Immature natural killer cell (primary cell): ENCODE results near the gene ANP32E. TPM values are rescaled to one million over a fixed set of nuclear protein-coding genes. Genes with fewer than 3 reads are reported as not detected.
"Not testable (repeated sequence)": the region's sequence is repeated elsewhere in the genome, so short reads cannot be mapped to it uniquely, and the experiment has no call there.

Source experiments
- DNase-seq, 3 donors: peaks; one replicate each; pipeline ENCODE4 v3.0.0; 2022; ENCODE audit warnings: mixed read lengths in 1 of 3
- H3K27ac Mint-ChIP-seq, 6 donors: one replicate each; pipeline ENCODE4 v1.8.0; 2020; ENCODE audit warnings: mixed read lengths in 6 of 6, mild to moderate bottlenecking in 5 of 6, inconsistent platforms in 4 of 6, moderate library complexity in 3 of 6
- H3K27me3 Mint-ChIP-seq, 3 donors: one replicate each; pipeline ENCODE4 v1.8.0; 2020 to 2021; ENCODE audit warnings: low read depth in 3 of 3, mild to moderate bottlenecking in 3 of 3, mixed read lengths in 3 of 3, moderate library complexity in 3 of 3, inconsistent platforms in 1 of 3
- H3K36me3 Mint-ChIP-seq, 3 donors: one replicate each; pipeline ENCODE4 v1.8.0; 2020; ENCODE audit warnings: mixed read lengths in 3 of 3, inconsistent platforms in 2 of 3, mild to moderate bottlenecking in 2 of 3
- H3K4me1 Mint-ChIP-seq, 2 donors: one replicate each; pipeline ENCODE4 v1.8.0; 2020; ENCODE audit warnings: inconsistent platforms in 2 of 2, mild to moderate bottlenecking in 2 of 2, mixed read lengths in 2 of 2, moderate library complexity in 1 of 2
- H3K4me3 Mint-ChIP-seq, 5 donors: one replicate each; pipeline ENCODE4 v1.8.0; 2020; ENCODE audit warnings: mild to moderate bottlenecking in 5 of 5, mixed read lengths in 5 of 5, inconsistent platforms in 3 of 5, moderate library complexity in 3 of 5
- H3K9me3 Mint-ChIP-seq, 6 donors: one replicate each; pipeline ENCODE4 v1.8.0; 2020; ENCODE audit warnings: mild to moderate bottlenecking in 6 of 6, mixed read lengths in 6 of 6, inconsistent platforms in 4 of 6, moderate library complexity in 3 of 6
- polyA plus RNA-seq, 3 donors: library from polyadenylated mRNA; unstranded; fragments of 300-500 nt; fragmentation: Illumina TruSeq; gene quantifications; one replicate each; pipeline ENCODE4 v1.2.3, GENCODE V29; 2021

ANP32E gene
- polyA plus RNA-seq, 3 donors from 2014 or later, result 48.5 to 56.0 (median 54.6) TPM

- not testable (repeated sequence) for DNase-seq, H3K36me3 Mint-ChIP-seq, H3K9me3 Mint-ChIP-seq
- H3K4me3 Mint-ChIP-seq, result peak overlapping the region; percentile 90 to 98 (median 94)
- H3K27ac Mint-ChIP-seq, result peak overlapping the region; percentile 94 to 98 (median 96)
- H3K4me1 Mint-ChIP-seq, result peaks cover 18 to 20% of the 10 kb centered on the region in 2 donors
- peaks cover 3 to 10% (median 9%) of the 10 kb centered on the region in 3 donors for H3K27me3 Mint-ChIP-seq
These were observed 21.7 kb downstream of the ANP32E start for GRCh38 chr1:150214099-150214756.

GRCh38 chr1:150213170-150214098 is 22.5 kb downstream of the ANP32E start:
- Mint-ChIP-seq H3K27ac (peak overlapping the region; percentile 94 to 98 (median 96)), H3K36me3 (no peaks in the 10 kb centered on the region), H3K4me1 (peaks cover 18 to 20% of the 10 kb centered on the region in 2 donors), H3K4me3 (peak overlapping the region; percentile 90 to 98 (median 94)), H3K9me3 (no peaks in the 10 kb centered on the region), H3K27me3 (peaks cover 3 to 10% (median 9%) of the 10 kb centered on the region in 3 donors)
- peak; percentile 88 to 91 (median 91) for DNase-seq

GRCh38 chr1:150212070-150212469 is 23.8 kb downstream of the ANP32E start:
- H3K4me1 Mint-ChIP-seq, result peaks cover 18 to 20% of the 10 kb centered on the region in 2 donors
- peaks cover 3 to 10% (median 9%) of the 10 kb centered on the region in 3 donors for H3K27me3 Mint-ChIP-seq
- H3K9me3 Mint-ChIP-seq, result no peaks in the 10 kb centered on the region
- H3K4me3 Mint-ChIP-seq, result no peak overlapping the region
- no peaks in the 10 kb centered on the region for H3K36me3 Mint-ChIP-seq
- no peak for DNase-seq
- H3K27ac Mint-ChIP-seq, result no peak overlapping the region

GRCh38 chr1:150210706-150211105 is 25.2 kb downstream of the ANP32E start:
- Mint-ChIP-seq H3K36me3 (no peaks in the 10 kb centered on the region), H3K27me3 (peaks cover 3 to 13% (median 9%) of the 10 kb centered on the region in 3 donors), H3K27ac (no peak overlapping the region), H3K4me3 (no peak overlapping the region), H3K4me1 (peaks cover 18 to 20% of the 10 kb centered on the region in 2 donors), H3K9me3 (no peaks in the 10 kb centered on the region)
- DNase-seq, result no peak

- no peak for DNase-seq
- no peaks in the 10 kb centered on the region for H3K9me3 Mint-ChIP-seq
- no peak overlapping the region for H3K27ac Mint-ChIP-seq
- H3K36me3 Mint-ChIP-seq, result no peaks in the 10 kb centered on the region
- peaks cover 18 to 20% of the 10 kb centered on the region in 2 donors for H3K4me1 Mint-ChIP-seq
- peaks cover 3 to 13% (median 9%) of the 10 kb centered on the region in 3 donors for H3K27me3 Mint-ChIP-seq
- H3K4me3 Mint-ChIP-seq, result no peak overlapping the region
These were observed 25.8 kb downstream of the ANP32E start for GRCh38 chr1:150210091-150210490.

GRCh38 chr1:150208460-150208859 is 27.5 kb downstream of the ANP32E start:
- DNase-seq, H3K27ac Mint-ChIP-seq, H3K27me3 Mint-ChIP-seq, H3K36me3 Mint-ChIP-seq, H3K4me1 Mint-ChIP-seq, H3K4me3 Mint-ChIP-seq, H3K9me3 Mint-ChIP-seq: not testable (repeated sequence)

- Mint-ChIP-seq H3K27ac (no peak overlapping the region), H3K36me3 (no peaks in the 10 kb centered on the region), H3K4me3 (no peak overlapping the region), H3K4me1 (no peaks in the 10 kb centered on the region), H3K27me3 (peaks cover 0 to 3% (median 2%) of the 10 kb centered on the region in 3 donors), H3K9me3 (no peaks in the 10 kb centered on the region)
- no peak for DNase-seq
These were observed 28.5 kb downstream of the ANP32E start for GRCh38 chr1:150207281-150207971.

GRCh38 chr1:150196417-150196816 is 39.5 kb downstream of the ANP32E start:
- no peaks in the 10 kb centered on the region for H3K9me3 Mint-ChIP-seq
- no peak overlapping the region for H3K4me3 Mint-ChIP-seq
- H3K27me3 Mint-ChIP-seq, result peaks cover 0 to 12% (median 0%) of the 10 kb centered on the region in 3 donors
- H3K4me1 Mint-ChIP-seq, result no peaks in the 10 kb centered on the region
- no peak overlapping the region for H3K27ac Mint-ChIP-seq
- H3K36me3 Mint-ChIP-seq, result no peaks in the 10 kb centered on the region
- DNase-seq, result no peak

GRCh38 chr1:150194381-150195031 is 41.4 kb downstream of the ANP32E start:
- Mint-ChIP-seq H3K9me3 (no peaks in the 10 kb centered on the region), H3K27ac (no peak overlapping the region)

GRCh38 chr1:150192012-150192411 is 43.9 kb downstream of the ANP32E start:
- peaks cover 1 to 15% (median 3%) of the 10 kb centered on the region in 3 donors for H3K27me3 Mint-ChIP-seq
- H3K9me3 Mint-ChIP-seq, result no peaks in the 10 kb centered on the region
- no peaks in the 10 kb centered on the region for H3K36me3 Mint-ChIP-seq
- no peak overlapping the region for H3K27ac Mint-ChIP-seq
- H3K4me1 Mint-ChIP-seq, result peaks cover 9% of the 10 kb centered on the region in 2 donors
- H3K4me3 Mint-ChIP-seq, result no peak overlapping the region
- DNase-seq, result no peak

More at GRCh38 chr1:150194381-150195031, 41.4 kb downstream of the ANP32E start:
- Mint-ChIP-seq H3K4me3 (no peak overlapping the region), H3K36me3 (no peaks in the 10 kb centered on the region), H3K4me1 (no peaks in the 10 kb centered on the region), H3K27me3 (peaks cover 0 to 12% (median 0%) of the 10 kb centered on the region in 3 donors)
- no peak for DNase-seq

GRCh38 chr1:150187560-150187931 is 48.4 kb downstream of the ANP32E start:
- DNase-seq, result no peak
- no peaks in the 10 kb centered on the region for H3K36me3 Mint-ChIP-seq
- H3K27me3 Mint-ChIP-seq, result peaks cover 6 to 12% (median 7%) of the 10 kb centered on the region in 3 donors
- H3K4me1 Mint-ChIP-seq, result peaks cover 17 to 20% of the 10 kb centered on the region in 2 donors
- no peaks in the 10 kb centered on the region for H3K9me3 Mint-ChIP-seq
- peak overlapping the region; percentile 76 to 96 (median 90) for H3K27ac Mint-ChIP-seq
- peak overlapping the region in 3 of 5 donors; percentile 49 to 78 (median 61) for H3K4me3 Mint-ChIP-seq

- Mint-ChIP-seq H3K9me3 (no peaks in the 10 kb centered on the region), H3K27me3 (peaks cover 6 to 12% (median 7%) of the 10 kb centered on the region in 3 donors), H3K4me1 (peaks cover 17 to 20% of the 10 kb centered on the region in 2 donors), H3K27ac (peak overlapping the region; percentile 76 to 96 (median 90)), H3K36me3 (no peaks in the 10 kb centered on the region), H3K4me3 (peak overlapping the region; percentile 49 to 78 (median 65))
- DNase-seq, result peak; percentile 71 to 78 (median 75)
These were observed 48.9 kb downstream of the ANP32E start for GRCh38 chr1:150186789-150187559.
